Epidermal melanocyte (primary cell): ENCODE measurements around the gene SQSTM1.
"Not testable (repeated sequence)": the region's sequence is repeated elsewhere in the genome, so short reads cannot be mapped to it uniquely, and the experiment has no call there.

ENCODE experiments used
- DNase-seq: peaks from one replicate; pipeline ENCODE4 v3.0.0; 2011; ENCODE audit warnings: low spot score; ENCODE audit not compliant: insufficient read length

Gene SQSTM1

DNA sequence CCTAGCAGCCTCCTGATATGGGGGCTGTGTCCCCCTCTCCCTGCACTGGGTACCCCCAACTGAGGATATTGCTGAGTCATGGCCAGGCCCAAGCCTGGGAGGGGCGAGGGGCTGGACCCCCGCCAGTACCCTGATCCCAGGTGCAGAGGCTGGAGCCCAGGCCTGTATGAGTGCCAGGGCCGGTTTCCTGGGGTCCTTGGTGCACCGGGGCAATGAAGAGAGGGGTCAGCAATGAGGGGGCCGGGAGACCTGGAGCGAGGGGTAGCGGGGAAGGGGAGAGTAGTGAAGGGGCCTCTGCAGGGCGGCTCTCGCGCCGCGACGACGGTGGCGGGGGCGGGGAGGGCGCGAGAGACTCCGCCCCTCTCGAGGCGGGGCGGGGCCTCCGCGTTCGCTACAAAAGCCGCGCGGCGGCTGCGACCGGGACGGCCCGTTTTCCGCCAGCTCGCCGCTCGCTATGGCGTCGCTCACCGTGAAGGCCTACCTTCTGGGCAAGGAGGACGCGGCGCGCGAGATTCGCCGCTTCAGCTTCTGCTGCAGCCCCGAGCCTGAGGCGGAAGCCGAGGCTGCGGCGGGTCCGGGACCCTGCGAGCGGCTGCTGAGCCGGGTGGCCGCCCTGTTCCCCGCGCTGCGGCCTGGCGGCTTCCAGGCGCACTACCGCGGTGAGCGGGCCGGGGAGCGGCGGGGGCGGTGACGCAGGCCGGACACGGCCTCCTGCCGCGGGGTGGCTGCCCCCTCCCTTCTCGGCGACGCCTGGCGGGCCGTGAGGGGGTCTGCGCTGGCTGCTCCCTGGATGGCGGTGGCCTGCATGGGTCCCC is at the start of gene SQSTM1:
Gene SQSTM1 (plus strand): TSS at position 423 of the 815 bp plus-strand sequence. CDS start 32 bp downstream, at position 455.
- peak; percentile 86 for DNase-seq

- no peak for DNase-seq
Observed at GRCh38 chr5:179771311-179771895, 49.3 kb upstream of the SQSTM1 start.

DNA sequence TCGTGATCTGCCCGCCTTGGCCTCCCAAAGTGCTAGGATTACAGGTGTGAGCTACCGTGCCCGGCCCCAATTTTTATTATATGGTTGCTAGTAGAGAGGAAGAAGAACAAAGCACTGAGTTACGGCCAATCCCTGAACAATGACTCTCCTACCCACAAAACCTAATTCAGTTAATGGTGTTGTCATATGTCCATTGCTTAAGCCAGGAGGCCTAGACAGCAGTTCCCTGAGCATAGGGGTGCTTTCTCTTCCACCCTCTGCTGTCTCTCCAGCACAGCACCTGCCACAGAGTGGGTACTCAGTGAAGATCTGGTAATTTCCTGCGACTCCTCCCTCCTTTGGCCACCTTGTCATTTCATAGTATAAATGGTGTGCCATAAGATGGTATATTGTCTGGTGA is 48.4 kb upstream of the SQSTM1 start:
- no peak for DNase-seq

GRCh38 chr5:179773686-179774040 is 47.0 kb upstream of the SQSTM1 start:
- DNase-seq: no peak

DNA sequence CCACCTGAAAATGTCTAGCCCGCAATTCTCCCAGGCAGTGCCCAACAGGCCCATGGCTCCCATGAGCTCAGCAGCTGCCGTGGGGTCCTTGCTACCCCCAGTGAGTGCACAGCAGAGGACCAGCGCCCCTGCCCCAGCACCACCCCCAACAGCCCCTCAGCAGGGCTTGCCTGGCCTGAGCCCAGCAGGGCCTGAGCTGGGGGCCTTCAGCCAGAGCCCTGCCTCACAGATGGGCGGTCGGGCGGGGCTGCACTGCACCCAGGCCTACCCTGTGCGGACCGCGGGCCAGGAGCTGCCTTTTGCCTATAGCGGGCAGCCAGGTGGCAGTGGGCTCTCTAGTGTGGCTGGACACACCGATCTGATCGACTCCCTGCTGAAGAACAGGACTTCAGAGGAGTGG is 46.3 kb upstream of the SQSTM1 start:
- DNase-seq: no peak

DNA sequence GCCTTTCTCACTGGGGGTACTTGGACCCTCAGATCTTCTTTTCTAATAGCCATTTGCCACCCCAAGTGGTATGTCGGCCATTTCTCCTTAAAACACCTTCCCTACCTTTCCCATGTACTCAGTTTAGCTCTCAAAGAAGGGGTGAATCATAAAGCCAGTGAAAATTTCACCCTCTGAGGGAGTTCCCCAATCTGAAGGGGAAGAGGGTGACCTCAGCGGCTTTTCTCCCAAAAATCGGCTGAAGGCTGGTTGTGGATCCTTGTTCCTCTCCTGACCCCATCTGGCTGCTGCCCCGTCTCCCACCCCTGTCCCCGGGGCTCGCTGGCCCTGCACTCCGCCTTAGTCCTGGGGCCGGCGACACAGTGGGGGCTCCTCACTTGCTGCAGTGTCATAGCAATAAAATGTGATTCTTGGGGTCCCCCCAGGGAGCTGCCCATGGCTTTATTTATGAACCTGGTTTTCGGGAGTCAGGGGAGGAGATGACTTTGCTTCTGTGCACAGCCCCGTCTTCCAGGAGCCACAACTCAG is 44.2 kb upstream of the SQSTM1 start:
- DNase-seq: no peak

DNA sequence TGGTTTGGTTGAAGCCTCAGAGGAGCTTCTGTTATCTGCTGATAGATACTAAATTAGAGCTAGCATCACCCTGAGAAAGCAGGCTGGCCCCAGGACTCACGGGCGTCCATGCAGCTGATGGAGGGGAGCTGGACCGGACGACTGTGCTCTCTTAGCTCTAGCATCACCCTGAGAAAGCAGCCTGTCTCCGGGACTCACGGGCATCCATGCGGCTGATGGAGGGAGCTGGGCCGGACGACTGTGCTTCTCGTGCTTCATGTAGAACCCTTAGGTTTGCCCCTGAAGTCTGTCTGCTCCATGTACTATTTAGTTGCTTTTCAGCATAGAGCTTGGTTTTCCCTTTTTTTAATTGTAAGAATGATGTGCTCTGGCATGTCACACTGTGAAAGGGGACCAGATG is 43.2 kb upstream of the SQSTM1 start:
- no peak for DNase-seq

DNA sequence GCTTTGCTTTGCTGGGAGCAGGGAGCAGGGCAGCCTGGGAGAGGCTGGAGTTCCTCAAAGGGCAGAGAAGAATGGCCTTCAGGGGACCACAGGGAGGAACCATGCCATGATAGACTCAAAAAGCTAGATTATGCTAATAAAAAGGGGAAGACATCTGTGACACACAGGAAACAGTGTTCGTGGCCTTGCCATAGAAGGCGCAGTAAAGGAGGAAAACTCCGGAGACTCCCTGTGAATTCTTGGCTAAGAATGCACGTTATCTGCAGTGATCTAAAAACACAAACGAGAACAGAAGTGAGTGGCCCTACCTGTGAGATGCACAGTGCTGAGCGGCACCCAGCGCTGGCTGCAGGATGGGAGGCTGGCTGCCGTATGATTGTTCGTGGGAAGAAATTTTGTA is 42.8 kb upstream of the SQSTM1 start:
- no peak for DNase-seq

DNA sequence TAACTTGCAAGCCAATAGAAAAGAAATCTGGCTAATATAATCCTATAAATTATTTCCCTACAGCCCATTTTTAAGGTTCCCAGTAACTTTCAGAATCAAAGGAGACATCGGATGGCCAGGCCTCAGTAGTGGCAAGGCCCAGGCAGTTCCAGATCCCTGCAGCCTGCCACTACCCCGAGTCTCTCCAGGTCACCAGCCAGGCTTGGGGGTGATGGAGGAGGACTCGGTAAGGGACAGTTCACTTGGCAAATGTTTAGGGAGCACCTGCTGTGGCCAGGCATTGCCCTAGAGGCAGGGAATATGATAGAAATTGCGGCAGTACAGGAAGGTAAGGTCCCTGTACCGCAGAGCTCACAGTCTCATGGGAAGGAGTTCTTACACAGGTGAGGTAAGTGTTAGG is 42.1 kb upstream of the SQSTM1 start:
- no peak for DNase-seq

DNA sequence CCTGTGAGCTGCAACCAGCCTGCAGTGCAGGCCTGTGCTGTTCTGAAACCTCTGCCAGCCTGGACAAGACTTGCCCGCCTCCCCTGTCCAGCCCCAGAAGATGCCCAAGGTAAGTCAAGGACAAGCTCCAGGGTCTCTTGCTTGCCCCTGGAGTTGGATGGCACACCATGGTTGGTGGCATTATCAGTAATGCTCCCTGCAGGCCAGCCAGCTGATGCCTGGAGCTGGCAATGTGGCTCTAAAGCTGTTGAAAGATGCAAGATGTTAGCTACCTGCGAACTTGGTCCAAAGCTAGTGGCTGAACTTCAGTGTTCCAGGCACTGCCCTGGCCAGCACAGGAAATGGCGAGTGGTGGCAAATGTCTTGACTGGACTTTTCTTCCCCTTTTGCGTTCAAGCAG is 40.9 kb upstream of the SQSTM1 start:
- no peak for DNase-seq

DNA sequence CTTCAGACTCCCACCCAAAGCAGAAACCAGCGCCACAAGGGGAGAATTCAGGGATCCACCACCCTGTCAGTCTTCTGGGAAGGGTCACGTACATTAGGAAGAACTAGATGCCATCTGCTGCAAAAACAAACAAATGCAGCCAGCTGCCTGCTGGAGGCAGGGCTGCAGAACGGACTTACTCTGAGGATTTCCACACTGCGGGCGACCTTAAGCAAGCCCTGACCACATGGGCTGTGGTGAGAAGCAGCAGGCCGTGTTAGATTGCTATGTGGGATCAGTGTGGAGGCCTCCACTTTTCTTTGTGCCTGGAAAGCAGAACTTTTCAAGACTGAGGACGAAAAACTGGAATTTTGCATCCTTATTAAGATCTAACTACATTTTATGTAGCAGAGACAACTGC is 40.3 kb upstream of the SQSTM1 start:
- no peak for DNase-seq

GRCh38 chr5:179781846-179782245 is 38.9 kb upstream of the SQSTM1 start:
- no peak for DNase-seq

GRCh38 chr5:179783128-179783527 is 37.6 kb upstream of the SQSTM1 start:
- no peak for DNase-seq

GRCh38 chr5:179786861-179787260 is 33.8 kb upstream of the SQSTM1 start:
- DNase-seq: no peak

GRCh38 chr5:179788193-179788854 is 32.4 kb upstream of the SQSTM1 start:
- DNase-seq: no peak

DNA sequence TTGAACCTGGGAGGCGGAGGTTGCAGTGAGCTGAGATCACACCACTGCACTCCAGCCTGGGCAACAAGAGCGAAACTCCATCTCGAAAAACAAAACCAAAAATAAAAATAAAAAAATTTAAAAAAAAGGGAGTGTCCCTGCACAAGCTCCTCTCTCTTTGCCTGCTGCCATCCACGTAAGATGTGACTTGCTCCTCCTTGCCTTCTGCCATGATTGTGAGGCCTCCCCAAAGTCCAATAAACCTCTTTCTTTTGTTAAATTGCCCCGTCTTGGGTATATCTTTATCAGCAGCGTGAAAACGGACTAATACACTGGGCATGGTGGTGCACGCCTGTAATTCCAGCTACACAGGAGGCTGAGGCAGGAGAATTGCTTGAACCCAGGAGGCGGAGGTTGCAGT is 31.4 kb upstream of the SQSTM1 start:
- not testable (repeated sequence) for DNase-seq

GRCh38 chr5:179791881-179792611 is 28.7 kb upstream of the SQSTM1 start:
- DNase-seq: no peak

DNA sequence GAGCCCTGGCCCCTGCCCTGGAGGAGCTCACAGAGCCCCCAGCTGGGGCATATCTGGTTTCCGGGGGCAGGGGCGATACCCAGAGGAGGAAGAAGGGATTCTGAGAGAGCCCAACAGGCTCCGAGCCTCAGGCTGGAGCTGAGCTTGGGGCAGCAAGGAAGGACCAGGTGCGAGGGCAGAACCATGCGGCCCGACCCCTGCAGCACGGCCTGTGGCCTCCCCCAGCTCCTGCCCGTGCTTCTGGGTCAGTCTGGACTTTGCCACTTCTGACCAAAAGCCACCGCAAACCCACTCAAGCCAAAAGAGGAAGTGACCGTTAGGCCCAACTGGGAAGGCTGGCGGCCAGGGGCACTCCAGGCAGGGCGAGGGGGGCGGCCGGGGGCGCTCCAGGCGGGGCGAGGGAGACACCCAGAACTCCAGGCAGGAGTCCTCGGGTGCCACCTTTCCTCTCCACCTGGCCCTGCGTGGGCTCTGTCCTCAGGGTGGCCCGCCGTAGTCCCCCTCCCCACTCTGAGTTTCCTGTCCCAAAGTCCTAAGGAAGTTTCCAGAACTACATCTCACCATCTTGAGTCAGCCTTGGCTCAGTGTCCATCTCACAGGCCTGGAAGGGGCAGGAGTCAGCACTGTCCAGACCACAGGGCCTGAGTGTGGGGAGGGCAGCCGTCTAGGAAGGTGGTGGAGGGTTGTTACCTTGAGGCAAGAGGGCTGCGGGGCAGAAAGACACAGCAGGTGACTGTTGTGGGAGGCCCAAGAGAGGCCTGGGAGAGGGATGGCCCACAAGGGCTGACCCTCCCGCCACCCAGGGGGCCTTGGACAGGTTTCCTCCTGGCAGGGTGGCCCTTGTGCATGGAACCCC is 27.9 kb upstream of the SQSTM1 start:
- no peak for DNase-seq

- no peak for DNase-seq
Observed at GRCh38 chr5:179793468-179794139, 27.1 kb upstream of the SQSTM1 start, which contains the start of gene LTC4S. Gene LTC4S, plus strand, starts transcription at chr5:179793986. Its CDS starts 95 bp downstream, at chr5:179794081.

- DNase-seq: no peak
Observed at GRCh38 chr5:179794171-179794570, 26.5 kb upstream of the SQSTM1 start.
